ENCODE data around the gene SLCO3A1.

Gene SLCO3A1

GRCh38 chr15:92123962-92124656, 270.6 kb downstream of the SLCO3A1 start:
- Histone ChIP-seq H3K27me3 (ENCODE audit: control insufficient read depth in 1 of 2, insufficient read depth in 2 of 2, low read length in 2 of 2) (no peaks in the 10 kb centered on the region), H3K9me3 (ENCODE audit: control insufficient read depth in 1 of 2, low read length in 2 of 2) (peaks cover 0 to 3% of the 10 kb centered on the region in 2 donors), H3K36me3 (ENCODE audit: control insufficient read depth in 1 of 2, insufficient read depth in 2 of 2, low read length in 2 of 2) (peaks cover 8% of the 10 kb centered on the region in 2 donors), H3K27ac (ENCODE audit: low read depth, low read length) (no peak overlapping the region), H3K4me1 (ENCODE audit: control insufficient read depth in 1 of 2, insufficient read depth in 2 of 2, low read length in 2 of 2) (no peaks in the 10 kb centered on the region), H3K9ac (ENCODE audit: low read depth in 1 of 2, low read length in 2 of 2) (no peak overlapping the region), H3K4me3 (ENCODE audit: low read depth in 1 of 2, low read length in 2 of 2) (no peak overlapping the region)

- Histone ChIP-seq H3K27me3 (ENCODE audit: control insufficient read depth in 1 of 2, insufficient read depth in 2 of 2, low read length in 2 of 2) (no peaks in the 10 kb centered on the region), H3K4me1 (ENCODE audit: control insufficient read depth in 1 of 2, insufficient read depth in 2 of 2, low read length in 2 of 2) (no peaks in the 10 kb centered on the region), H3K9ac (ENCODE audit: low read depth in 1 of 2, low read length in 2 of 2) (no peak overlapping the region), H3K27ac (ENCODE audit: low read depth, low read length) (no peak overlapping the region), H3K9me3 (ENCODE audit: control insufficient read depth in 1 of 2, low read length in 2 of 2) (peaks cover 0 to 3% of the 10 kb centered on the region in 2 donors), H3K36me3 (ENCODE audit: control insufficient read depth in 1 of 2, insufficient read depth in 2 of 2, low read length in 2 of 2) (peaks cover 8% of the 10 kb centered on the region in 2 donors), H3K4me3 (ENCODE audit: low read depth in 1 of 2, low read length in 2 of 2) (no peak overlapping the region)
Measured at GRCh38 chr15:92124657-92125010, 271.1 kb downstream of the SLCO3A1 start.

- H3K9ac ChIP-seq (ENCODE audit: low read depth in 1 of 2, low read length in 2 of 2), result no peak overlapping the region
- no peaks in the 10 kb centered on the region for H3K4me1 ChIP-seq (ENCODE audit: control insufficient read depth in 1 of 2, insufficient read depth in 2 of 2, low read length in 2 of 2)
- H3K27ac ChIP-seq (ENCODE audit: low read depth, low read length), result no peak overlapping the region
- no peaks in the 10 kb centered on the region for H3K9me3 ChIP-seq (ENCODE audit: control insufficient read depth in 1 of 2, low read length in 2 of 2)
- peaks cover 8% of the 10 kb centered on the region in 2 donors for H3K36me3 ChIP-seq (ENCODE audit: control insufficient read depth in 1 of 2, insufficient read depth in 2 of 2, low read length in 2 of 2)
- H3K27me3 ChIP-seq (ENCODE audit: control insufficient read depth in 1 of 2, insufficient read depth in 2 of 2, low read length in 2 of 2), result no peaks in the 10 kb centered on the region
- H3K4me3 ChIP-seq (ENCODE audit: low read depth in 1 of 2, low read length in 2 of 2), result no peak overlapping the region
Measured at GRCh38 chr15:92128788-92129187, 275.3 kb downstream of the SLCO3A1 start.

GRCh38 chr15:92130244-92130643, 276.7 kb downstream of the SLCO3A1 start:
- H3K9ac ChIP-seq (ENCODE audit: low read depth in 1 of 2, low read length in 2 of 2), result no peak overlapping the region
- no peak overlapping the region for H3K4me3 ChIP-seq (ENCODE audit: low read depth in 1 of 2, low read length in 2 of 2)
- no peak overlapping the region for H3K27ac ChIP-seq (ENCODE audit: low read depth, low read length)
- H3K4me1 ChIP-seq (ENCODE audit: control insufficient read depth in 1 of 2, insufficient read depth in 2 of 2, low read length in 2 of 2), result no peaks in the 10 kb centered on the region
- no peaks in the 10 kb centered on the region for H3K9me3 ChIP-seq (ENCODE audit: control insufficient read depth in 1 of 2, low read length in 2 of 2)
- peaks cover 8% of the 10 kb centered on the region in 2 donors for H3K36me3 ChIP-seq (ENCODE audit: control insufficient read depth in 1 of 2, insufficient read depth in 2 of 2, low read length in 2 of 2)
- no peaks in the 10 kb centered on the region for H3K27me3 ChIP-seq (ENCODE audit: control insufficient read depth in 1 of 2, insufficient read depth in 2 of 2, low read length in 2 of 2)

GRCh38 chr15:92130906-92131305, 277.4 kb downstream of the SLCO3A1 start:
- Histone ChIP-seq H3K4me3 (ENCODE audit: low read depth in 1 of 2, low read length in 2 of 2) (no peak overlapping the region), H3K4me1 (ENCODE audit: control insufficient read depth in 1 of 2, insufficient read depth in 2 of 2, low read length in 2 of 2) (no peaks in the 10 kb centered on the region), H3K9ac (ENCODE audit: low read depth in 1 of 2, low read length in 2 of 2) (no peak overlapping the region), H3K36me3 (ENCODE audit: control insufficient read depth in 1 of 2, insufficient read depth in 2 of 2, low read length in 2 of 2) (peaks cover 8% of the 10 kb centered on the region in 2 donors), H3K27ac (ENCODE audit: low read depth, low read length) (no peak overlapping the region), H3K27me3 (ENCODE audit: control insufficient read depth in 1 of 2, insufficient read depth in 2 of 2, low read length in 2 of 2) (no peaks in the 10 kb centered on the region), H3K9me3 (ENCODE audit: control insufficient read depth in 1 of 2, low read length in 2 of 2) (no peaks in the 10 kb centered on the region)

GRCh38 chr15:92132982-92133755, 279.7 kb downstream of the SLCO3A1 start:
- Histone ChIP-seq H3K4me1 (ENCODE audit: control insufficient read depth in 1 of 2, insufficient read depth in 2 of 2, low read length in 2 of 2) (no peaks in the 10 kb centered on the region), H3K9ac (ENCODE audit: low read depth in 1 of 2, low read length in 2 of 2) (no peak overlapping the region), H3K36me3 (ENCODE audit: control insufficient read depth in 1 of 2, insufficient read depth in 2 of 2, low read length in 2 of 2) (peaks cover 0 to 4% of the 10 kb centered on the region in 2 donors), H3K27me3 (ENCODE audit: control insufficient read depth in 1 of 2, insufficient read depth in 2 of 2, low read length in 2 of 2) (no peaks in the 10 kb centered on the region), H3K4me3 (ENCODE audit: low read depth in 1 of 2, low read length in 2 of 2) (no peak overlapping the region), H3K9me3 (ENCODE audit: control insufficient read depth in 1 of 2, low read length in 2 of 2) (no peaks in the 10 kb centered on the region), H3K27ac (ENCODE audit: low read depth, low read length) (no peak overlapping the region)

GRCh38 chr15:92140796-92141195, 287.3 kb downstream of the SLCO3A1 start:
- H3K9me3 ChIP-seq (ENCODE audit: control insufficient read depth in 1 of 2, low read length in 2 of 2), result no peaks in the 10 kb centered on the region
- H3K4me3 ChIP-seq (ENCODE audit: low read depth in 1 of 2, low read length in 2 of 2), result no peak overlapping the region
- no peaks in the 10 kb centered on the region for H3K4me1 ChIP-seq (ENCODE audit: control insufficient read depth in 1 of 2, insufficient read depth in 2 of 2, low read length in 2 of 2)
- H3K36me3 ChIP-seq (ENCODE audit: control insufficient read depth in 1 of 2, insufficient read depth in 2 of 2, low read length in 2 of 2), result no peaks in the 10 kb centered on the region
- no peaks in the 10 kb centered on the region for H3K27me3 ChIP-seq (ENCODE audit: control insufficient read depth in 1 of 2, insufficient read depth in 2 of 2, low read length in 2 of 2)
- no peak overlapping the region for H3K9ac ChIP-seq (ENCODE audit: low read depth in 1 of 2, low read length in 2 of 2)
- no peak overlapping the region for H3K27ac ChIP-seq (ENCODE audit: low read depth, low read length)

- Histone ChIP-seq H3K27ac (ENCODE audit: low read depth, low read length) (no peak overlapping the region), H3K9me3 (ENCODE audit: control insufficient read depth in 1 of 2, low read length in 2 of 2) (no peaks in the 10 kb centered on the region), H3K9ac (ENCODE audit: low read depth in 1 of 2, low read length in 2 of 2) (no peak overlapping the region), H3K4me1 (ENCODE audit: control insufficient read depth in 1 of 2, insufficient read depth in 2 of 2, low read length in 2 of 2) (no peaks in the 10 kb centered on the region), H3K4me3 (ENCODE audit: low read depth in 1 of 2, low read length in 2 of 2) (no peak overlapping the region), H3K36me3 (ENCODE audit: control insufficient read depth in 1 of 2, insufficient read depth in 2 of 2, low read length in 2 of 2) (no peaks in the 10 kb centered on the region), H3K27me3 (ENCODE audit: control insufficient read depth in 1 of 2, insufficient read depth in 2 of 2, low read length in 2 of 2) (no peaks in the 10 kb centered on the region)
Measured at GRCh38 chr15:92141607-92142006, 288.1 kb downstream of the SLCO3A1 start.

GRCh38 chr15:92142242-92143232, 289.0 kb downstream of the SLCO3A1 start:
- Histone ChIP-seq H3K4me1 (ENCODE audit: control insufficient read depth in 1 of 2, insufficient read depth in 2 of 2, low read length in 2 of 2) (no peaks in the 10 kb centered on the region), H3K27me3 (ENCODE audit: control insufficient read depth in 1 of 2, insufficient read depth in 2 of 2, low read length in 2 of 2) (no peaks in the 10 kb centered on the region), H3K4me3 (ENCODE audit: low read depth in 1 of 2, low read length in 2 of 2) (no peak overlapping the region), H3K27ac (ENCODE audit: low read depth, low read length) (no peak overlapping the region), H3K9me3 (ENCODE audit: control insufficient read depth in 1 of 2, low read length in 2 of 2) (no peaks in the 10 kb centered on the region), H3K9ac (ENCODE audit: low read depth in 1 of 2, low read length in 2 of 2) (no peak overlapping the region), H3K36me3 (ENCODE audit: control insufficient read depth in 1 of 2, insufficient read depth in 2 of 2, low read length in 2 of 2) (no peaks in the 10 kb centered on the region)

- no peak overlapping the region for H3K4me3 ChIP-seq (ENCODE audit: low read depth in 1 of 2, low read length in 2 of 2)
- H3K36me3 ChIP-seq (ENCODE audit: control insufficient read depth in 1 of 2, insufficient read depth in 2 of 2, low read length in 2 of 2), result no peaks in the 10 kb centered on the region
- H3K9me3 ChIP-seq (ENCODE audit: control insufficient read depth in 1 of 2, low read length in 2 of 2), result no peaks in the 10 kb centered on the region
- H3K9ac ChIP-seq (ENCODE audit: low read depth in 1 of 2, low read length in 2 of 2), result no peak overlapping the region
- no peaks in the 10 kb centered on the region for H3K27me3 ChIP-seq (ENCODE audit: control insufficient read depth in 1 of 2, insufficient read depth in 2 of 2, low read length in 2 of 2)
- no peaks in the 10 kb centered on the region for H3K4me1 ChIP-seq (ENCODE audit: control insufficient read depth in 1 of 2, insufficient read depth in 2 of 2, low read length in 2 of 2)
- no peak overlapping the region for H3K27ac ChIP-seq (ENCODE audit: low read depth, low read length)
Measured at GRCh38 chr15:92143765-92144164, 290.3 kb downstream of the SLCO3A1 start.
